Stimulated activated CD4-positive, alpha-beta T cell treated with anti-CD3 and anti-CD28 coated beads, Interleukin-1b, Interleukin-23, amount 100 ng/mL, for 24 hours (primary cell): ENCODE results near the gene PLCXD3.

Experiments used
- DNase-seq, 4 experiments: peaks; one replicate each; pipeline ENCODE4 v3.0.0-alpha.2; 2020; ENCODE audit warnings: low read depth in 4 of 4, low spot score in 1 of 4

The PLCXD3 gene, protein sequence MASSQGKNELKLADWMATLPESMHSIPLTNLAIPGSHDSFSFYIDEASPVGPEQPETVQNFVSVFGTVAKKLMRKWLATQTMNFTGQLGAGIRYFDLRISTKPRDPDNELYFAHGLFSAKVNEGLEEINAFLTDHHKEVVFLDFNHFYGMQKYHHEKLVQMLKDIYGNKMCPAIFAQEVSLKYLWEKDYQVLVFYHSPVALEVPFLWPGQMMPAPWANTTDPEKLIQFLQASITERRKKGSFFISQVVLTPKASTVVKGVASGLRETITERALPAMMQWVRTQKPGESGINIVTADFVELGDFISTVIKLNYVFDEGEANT

DNA sequence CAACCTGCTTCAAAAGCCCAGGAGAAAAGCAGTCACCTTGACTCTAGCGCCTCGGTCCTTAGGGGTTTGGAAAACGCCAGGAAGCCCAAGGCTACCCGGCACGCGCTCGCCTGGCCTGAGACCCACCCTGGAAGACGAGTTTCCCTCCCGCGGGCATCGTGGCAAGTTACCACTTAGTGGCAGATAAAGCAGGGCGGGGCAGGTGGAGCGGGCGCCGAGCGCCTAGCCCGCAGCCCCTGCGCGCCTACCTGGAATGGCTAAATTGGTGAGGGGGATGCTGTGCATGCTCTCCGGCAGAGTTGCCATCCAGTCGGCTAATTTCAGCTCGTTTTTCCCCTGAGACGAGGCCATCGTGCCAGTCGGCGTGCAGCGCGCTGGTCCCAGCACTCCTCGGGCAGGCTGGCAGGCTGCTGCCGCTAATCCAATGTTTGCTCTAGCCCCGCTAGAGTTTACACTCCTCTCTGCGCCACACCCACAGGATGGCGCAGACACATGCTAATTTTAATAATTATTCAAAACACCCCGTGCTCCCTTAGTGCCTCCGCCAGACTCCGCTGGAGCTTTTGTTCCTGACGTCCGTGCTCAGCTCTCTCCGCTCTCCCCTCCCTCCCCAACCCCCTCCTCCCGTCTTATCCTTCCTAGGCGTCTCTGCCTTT is at the start of gene PLCXD3:
TSS of gene PLCXD3 (minus strand) at position 426 of the 656 bp plus-strand sequence. CDS start at position 351, 75 bp downstream.
- no peak for DNase-seq

DNA sequence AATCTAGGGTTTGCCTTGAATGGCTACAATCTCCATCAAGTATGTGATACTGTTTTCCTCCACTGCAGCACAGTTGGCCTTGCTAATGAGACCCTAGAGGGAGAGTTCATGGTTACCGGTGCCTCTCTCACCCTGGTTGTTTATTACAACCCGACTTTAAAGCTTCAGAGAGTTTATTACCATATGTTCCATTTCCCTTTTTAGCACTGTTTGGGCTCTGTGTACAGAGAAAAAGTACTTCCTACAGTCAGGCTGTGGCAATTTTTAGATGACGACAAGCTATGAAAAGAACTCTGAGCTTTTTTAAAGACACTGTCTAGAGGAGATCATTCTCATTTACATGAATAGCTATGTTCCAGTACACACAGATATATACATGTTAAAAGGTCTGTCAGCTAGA is 48.8 kb upstream of the PLCXD3 start:
- DNase-seq, result no peak

DNA sequence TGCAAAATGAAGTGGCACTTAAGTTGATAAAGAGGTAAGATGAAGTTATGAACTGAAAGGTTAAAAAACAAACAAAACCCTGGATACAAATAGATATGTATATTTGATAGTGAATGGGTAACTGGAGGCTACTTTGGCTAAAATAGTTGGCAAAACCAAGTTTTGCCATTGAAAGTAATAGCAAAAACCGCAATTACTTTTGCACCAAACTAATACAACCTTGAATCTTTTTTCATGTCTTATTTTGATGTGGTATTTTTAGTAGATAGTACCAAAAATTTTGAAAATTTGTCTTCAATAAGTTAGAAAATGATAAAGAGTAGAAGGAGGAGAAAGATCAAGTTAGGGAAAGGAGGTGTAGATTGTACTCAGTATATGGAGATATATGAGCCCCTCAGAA is 47.9 kb upstream of the PLCXD3 start:
- no peak for DNase-seq

DNA sequence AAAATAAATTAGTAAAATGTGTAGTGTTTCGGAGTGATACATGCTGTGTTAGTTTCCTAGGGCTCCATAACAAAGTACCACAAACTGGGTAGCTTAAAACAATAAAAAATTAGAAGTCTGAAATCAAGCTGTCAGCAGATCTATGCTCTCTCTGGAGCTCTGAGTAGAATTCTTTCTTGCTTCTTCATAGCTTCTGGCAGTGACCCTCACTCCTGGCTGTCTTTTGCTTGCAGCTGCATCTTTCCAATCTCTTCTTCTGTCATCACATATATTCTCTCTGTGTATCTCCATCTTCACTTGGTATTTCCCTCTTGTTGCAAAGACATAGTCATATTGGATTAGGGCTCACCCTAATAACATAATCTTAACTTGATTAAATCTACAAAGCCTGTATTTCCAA is 37.6 kb upstream of the PLCXD3 start:
- DNase-seq, result no peak

DNA sequence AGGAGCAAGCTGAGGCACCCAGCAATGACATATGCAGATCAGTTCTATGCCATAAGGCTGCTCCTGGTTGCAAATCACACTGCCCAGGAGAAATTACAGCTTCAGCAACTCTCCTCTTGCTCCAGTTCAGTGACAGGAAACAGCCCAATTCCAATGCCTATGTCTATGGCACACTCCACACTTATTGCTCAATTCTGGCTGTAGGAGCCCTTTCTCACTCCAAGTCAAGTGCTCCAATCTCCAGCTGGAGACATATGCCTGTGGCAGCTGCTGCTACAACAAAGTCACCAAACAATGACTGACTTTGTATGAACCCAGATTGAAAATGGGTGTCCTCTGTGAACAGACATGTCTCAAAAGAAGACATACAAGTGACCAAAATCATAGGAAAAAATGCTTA is 31.8 kb upstream of the PLCXD3 start:
- no peak for DNase-seq

DNA sequence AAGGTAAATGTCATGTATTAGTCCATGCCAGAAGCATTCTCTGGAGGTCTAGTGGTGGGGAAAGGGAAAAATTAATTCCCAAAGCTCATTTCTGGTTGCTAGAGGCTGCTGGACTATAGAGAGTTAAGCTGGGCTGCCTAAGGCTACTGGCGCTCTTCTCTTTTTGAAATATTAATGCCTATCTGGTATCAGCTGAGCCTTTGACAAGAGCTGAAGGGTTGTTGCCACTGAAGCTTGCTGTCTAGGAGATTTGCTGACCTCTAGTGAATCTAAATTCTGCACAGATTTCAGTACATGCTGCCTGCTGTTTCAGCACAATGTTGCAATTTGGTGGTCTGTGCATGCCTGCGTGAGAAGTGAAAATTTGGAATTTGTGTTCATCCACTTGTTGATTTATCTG is 29.1 kb upstream of the PLCXD3 start:
- DNase-seq, result no peak

DNA sequence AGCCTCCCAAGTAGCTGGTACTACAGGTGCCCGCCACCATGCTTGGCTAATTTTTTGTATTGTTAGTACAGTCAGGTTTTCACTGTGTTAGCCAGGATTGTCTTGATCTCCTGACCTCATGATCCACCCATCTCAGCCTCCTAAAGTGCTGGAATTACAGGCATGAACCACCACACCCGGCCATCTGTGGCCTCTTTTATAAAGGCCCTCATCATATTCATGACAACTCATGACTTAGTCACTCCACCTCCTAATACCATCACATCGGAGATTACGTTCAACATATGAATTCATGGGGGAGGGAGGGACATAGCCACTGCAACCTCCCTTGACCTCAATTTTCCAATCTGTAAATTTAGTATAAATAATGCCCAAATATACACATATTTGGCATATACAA is 27.2 kb upstream of the PLCXD3 start:
- DNase-seq, result no peak

DNA sequence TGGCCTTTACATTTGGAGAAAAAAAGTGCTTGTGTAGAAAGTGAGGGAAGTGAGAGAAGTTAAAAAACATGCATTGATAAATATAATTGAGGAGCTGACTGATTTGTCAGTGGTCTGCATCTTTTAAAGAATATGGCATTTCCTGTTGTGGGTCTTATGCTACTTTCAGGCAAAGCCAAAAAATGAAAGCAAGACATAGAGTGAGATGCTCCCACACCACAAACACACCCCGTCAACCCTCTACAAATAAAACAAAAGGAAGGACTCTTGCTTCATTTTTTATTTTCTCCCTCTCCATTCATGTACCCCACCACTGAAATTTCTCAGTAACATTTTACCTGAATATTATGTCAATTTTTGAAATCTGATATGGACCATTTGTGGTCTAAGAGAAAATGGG is 22.1 kb upstream of the PLCXD3 start:
- DNase-seq, result no peak

DNA sequence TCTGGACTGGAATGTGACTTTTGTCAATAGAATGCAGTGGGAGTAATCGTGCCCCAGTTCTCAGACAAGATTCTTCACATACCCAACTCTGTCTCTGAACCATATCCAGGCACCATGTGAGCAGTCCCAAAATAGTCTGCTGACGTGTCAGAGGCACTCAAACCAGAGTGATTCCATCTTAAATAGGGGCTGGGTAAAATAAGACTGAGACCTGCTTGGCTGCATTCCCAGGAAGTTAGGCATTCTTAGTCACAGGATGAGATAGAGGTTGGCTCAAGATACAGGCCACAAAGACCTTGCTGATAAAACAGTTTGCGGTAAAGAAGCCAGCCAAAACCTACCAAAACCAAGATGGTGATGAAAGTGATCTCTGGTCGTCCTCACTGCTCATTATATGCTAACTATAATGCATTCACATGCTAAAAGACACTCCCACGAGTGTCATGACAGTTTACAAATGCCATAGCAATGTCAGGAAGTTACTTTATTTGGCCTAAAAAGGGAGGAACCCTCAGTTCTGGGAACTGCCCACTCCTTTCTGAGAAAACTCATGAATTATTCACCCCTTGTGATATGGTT is 16.9 kb upstream of the PLCXD3 start:
- DNase-seq, result no peak

DNA sequence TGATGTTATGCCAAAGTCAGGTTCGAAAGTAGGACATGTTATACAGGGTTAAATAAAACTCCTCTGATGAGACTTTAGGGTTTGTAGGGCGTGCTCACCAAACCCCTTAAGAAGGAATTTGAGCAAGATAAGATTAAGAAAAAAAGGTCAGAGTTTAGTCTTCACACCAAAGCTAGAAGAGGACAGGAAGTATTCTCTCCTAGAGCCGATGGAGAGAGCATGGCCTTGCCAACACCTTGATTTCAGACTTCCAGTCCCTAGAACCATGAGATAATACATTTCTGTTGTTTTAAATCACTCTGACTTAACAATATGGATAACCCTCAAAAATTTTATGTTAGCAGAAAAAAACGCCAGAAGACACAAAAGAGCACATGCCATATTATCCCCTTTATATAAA is 16.3 kb upstream of the PLCXD3 start:
- no peak for DNase-seq

DNA sequence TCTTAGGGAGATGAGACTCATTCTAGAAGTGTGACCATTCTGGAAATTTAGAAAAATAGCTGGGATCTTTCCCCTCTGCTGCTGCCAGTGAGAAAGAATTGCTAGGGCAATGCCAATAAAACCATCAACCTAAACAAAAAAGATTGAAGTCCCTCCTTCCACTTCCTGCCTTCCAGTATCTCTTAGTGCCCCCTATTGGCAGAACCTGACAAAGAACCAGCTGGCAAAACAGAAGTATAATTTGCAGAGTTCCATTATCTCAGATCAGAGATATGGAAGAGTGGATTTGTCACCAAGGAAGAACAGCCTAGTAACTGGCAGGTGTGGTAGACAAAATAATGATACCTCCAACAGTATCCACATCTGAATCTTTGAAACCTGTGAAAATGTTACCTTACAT is 13.8 kb upstream of the PLCXD3 start:
- no peak for DNase-seq

DNA sequence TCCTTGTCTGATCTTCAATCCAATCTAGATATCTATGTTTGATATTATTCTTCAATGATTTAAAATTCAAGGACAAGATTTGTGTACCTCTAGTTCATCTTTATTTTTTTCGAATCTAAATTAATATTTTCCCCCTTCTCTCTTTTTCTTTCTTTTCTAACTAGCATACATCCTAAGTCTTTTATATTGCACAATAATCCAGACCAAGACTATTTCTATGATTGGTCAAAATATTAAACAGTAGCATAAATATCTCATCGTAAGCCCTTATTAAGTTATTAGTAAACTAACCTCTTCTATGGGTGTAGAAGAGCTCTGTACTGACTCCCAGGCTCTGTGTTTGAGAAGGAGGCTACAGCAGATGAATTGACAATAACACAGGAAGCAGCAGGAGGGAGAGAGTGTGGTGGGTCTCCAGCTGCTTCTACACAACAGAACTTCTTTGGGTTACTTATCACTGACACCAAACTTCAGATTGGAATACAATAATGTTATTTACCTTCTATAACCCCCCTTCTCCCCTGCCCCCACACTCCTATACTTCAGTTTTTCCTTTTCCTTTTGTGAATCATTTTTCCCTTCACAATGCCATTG is 11.9 kb upstream of the PLCXD3 start:
- DNase-seq, result no peak

DNA sequence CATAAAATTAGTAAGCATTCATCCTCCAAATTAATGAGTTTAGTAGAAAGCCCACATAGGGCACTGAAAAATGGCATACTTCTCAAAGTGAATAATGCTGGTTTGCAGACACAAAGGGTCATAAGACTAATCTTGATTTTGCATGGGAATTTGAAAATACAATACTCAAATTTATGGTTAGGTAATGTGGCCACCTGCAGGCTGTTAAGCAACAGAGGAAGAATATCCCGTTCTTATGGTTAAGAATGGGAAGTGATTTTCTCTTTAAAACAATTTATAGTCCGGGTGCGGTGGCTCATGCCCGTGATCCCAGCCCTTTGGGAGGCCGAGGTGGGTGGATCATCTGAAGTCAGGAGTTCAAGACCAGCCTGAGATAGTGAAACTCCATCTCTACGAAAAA is 9.4 kb upstream of the PLCXD3 start:
- DNase-seq, result no peak

DNA sequence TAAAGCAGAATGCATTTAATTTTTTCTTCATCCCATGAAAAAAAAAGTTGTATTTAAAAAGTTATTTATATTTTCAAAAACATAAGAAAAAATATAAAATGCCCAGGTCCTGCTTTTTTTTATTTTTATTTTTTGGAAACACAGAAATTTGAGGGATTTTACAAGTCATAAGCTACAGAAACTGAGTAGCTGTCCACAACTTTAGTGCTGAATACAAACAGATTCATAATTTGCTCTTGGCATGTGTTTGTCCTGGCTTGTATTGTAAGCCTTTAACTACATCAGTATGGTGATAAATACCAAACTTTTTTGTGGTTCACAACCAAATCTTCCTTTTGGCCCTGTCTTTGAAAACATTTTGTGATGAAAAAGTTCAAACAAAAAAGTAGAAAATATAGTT is 7.5 kb upstream of the PLCXD3 start:
- no peak for DNase-seq

DNA sequence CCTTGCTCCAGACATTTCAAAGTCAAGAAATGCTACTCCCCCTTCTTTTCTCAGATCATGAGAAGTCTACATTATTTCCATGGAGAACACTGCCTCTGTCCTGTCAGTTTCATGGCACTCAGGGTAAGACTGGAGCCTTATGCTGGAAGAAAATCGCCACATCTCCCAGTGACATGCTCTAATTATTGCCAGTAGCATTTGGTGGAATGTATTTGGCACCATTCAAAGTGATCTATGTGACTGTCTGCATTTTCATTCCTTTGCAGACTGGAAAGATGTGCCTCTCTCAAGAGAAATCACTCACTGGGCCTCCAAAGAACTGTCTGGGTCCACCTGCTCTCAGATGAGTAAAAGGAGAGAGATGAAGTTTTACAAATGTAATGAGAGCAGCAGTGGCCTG is 840 bp upstream of the PLCXD3 start:
- no peak for DNase-seq

DNA sequence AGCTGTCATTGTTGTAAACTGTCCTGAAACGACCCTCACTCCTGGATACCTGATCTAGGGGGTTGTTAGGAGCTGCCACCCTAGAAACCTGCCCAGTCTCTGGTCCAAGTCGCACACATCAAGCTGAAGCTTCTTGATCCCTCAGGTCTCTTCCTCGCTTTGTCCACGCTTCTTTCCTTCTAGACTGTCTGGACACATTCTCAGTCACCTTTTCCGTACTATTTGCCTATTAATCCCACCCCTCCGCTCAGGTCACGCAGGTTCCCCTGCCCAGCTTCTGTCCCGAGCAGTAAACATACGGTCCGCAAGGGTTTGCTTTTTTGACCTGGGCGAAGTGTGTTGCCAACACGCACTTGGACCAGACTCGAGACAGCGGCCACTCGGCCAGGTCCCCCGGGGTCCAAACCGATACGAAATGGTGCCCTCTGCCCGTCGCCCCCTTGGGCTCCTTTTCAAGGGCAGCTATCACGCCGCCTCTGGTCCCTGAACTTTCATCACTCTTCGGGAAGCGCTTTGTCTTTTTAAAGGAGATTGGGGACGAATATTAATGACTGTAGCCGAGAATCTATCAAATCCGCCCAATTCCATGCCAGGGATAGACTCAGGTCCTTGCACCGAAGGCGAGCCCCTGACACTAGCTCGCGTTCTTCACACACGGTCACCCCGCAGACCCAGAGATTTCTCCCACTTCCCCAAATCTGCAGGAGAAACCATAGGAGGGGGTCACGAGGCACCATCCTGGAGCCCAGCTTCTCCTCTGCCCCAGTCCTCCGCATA is 814 bp downstream of the PLCXD3 start:
- DNase-seq, result no peak

DNA sequence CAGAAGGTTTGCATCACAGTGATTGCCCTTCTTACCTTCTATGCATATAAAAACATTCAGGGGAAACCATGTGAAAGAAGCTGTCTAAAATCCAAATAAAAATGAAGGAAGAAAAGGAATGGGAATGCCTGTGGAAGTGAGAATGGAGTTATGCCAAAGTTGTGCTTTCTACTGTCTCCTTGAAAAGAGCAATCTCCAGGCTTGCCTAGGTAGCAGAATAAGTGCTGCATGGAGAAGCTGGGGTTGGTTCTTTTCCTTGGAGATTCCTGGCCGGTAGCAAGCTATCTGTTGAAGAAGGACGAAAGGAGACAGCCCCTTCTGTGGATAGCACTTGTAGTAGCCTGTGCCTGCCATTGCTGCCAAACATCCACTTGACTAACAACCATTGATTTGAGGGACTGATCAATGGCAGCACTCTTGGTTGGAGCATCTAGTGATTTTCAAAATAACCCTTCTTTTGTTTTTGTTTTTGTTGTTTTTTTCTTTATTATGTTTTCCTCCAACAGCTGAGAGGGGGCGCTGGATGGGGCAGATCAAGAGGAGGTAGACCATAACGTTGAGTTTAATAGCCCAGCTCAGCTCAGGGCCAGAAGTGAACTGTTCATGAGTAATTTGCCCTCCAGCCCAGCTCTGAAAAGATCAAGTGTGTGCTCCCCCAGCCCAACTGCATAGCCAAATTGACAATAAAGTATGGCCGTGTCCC is 1.6 kb downstream of the PLCXD3 start:
- no peak for DNase-seq

DNA sequence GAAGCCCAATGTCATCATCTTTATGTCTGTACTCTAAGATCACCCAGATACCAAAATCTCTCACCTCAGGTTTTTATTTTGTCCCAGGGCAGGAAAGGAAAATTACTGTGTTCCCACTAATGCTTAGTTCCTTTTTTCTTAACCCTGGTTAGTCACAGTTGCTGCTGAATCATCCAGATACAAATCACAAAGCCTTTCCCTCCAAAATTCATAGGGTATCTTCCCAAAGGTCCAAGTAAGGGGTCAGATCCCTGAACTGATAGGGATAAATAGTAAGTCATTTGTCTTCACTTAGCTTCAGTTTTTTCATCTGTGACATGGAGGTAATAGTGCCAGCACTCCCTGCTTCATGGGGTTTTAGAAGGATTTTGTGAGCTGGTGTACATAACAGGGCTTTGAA is 2.2 kb downstream of the PLCXD3 start:
- DNase-seq, result no peak

DNA sequence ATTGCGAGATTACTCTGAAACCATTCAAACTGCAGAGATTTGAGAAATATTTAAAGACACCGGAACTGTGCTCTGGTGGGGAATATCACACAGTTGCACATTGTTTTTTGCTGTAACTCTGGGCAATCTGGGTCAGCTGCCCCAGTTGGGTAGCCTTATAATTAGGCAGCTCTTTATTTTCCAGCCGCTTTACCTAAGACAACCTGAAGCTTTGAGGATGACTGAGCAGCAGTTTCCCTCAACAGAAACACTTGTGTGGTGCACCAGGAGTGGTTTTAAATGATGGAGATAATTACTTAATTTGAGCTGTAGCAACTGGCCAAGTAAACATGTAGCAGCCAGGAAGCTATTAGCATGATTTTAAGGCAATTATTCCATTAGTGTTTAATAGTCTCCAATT is 2.9 kb downstream of the PLCXD3 start:
- no peak for DNase-seq

DNA sequence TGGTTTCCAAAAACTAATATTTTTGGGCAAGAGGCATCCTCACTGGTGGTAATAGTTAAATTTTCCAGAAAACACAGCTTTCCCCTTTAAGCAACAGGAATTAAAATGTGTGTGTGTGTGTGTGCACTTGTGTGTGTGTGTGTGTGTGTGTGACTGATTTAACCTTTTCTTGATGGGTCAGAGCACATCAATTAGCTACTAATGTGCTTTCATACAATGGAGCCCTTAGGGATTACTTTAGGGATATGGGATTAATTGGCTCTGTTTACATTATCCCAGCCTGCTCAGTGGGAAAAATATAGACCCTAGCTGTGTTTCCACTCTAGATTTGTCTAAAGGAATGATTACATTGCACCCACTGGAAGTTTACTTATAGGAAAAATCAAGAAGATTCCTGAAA is 6.5 kb downstream of the PLCXD3 start:
- DNase-seq, result no peak

DNA sequence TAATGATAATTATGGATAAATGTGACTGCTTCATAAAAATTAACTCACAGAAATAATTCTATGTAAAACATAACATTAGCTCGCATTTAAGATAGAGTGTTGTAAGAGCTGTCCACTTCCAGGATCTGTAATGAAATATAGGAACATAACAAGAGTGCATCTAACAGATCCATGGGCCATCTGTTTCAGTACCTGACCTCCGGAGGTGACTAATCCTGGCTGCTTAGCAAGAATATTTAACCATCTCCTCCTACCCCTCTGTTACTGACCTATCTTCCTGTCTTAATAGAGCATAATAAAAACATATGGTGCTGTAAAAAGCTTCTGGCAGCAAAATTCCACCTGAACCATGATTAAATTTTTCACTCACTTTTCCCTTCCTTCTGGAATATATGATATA is 7.1 kb downstream of the PLCXD3 start:
- no peak for DNase-seq
